Erythroblast (primary cell): ENCODE measurements around the gene BAIAP2L1.
"Not testable (repeated sequence)": the region's sequence is repeated elsewhere in the genome, so short reads cannot be mapped to it uniquely, and the experiment has no call there.

Experiments
- DNase-seq, 2 experiments: peaks; one replicate each; lab custom pipeline; 2025; lab: John Stamatoyannopoulos, UW
- GATA1 ChIP-seq: IDR thresholded peaks from 2 replicates; pipeline ENCODE4 v1.6.1; 2011; ENCODE audit warnings: low read depth, mild to moderate bottlenecking, control low read depth, low read length, moderate library complexity
- POLR2A ChIP-seq: IDR thresholded peaks from 2 replicates; pipeline ENCODE4 v1.6.1; 2011; ENCODE audit warnings: mild to moderate bottlenecking, low read length

The BAIAP2L1 gene

GRCh38 chr7:98387544-98388226 lies 13.2 kb downstream of the BAIAP2L1 start:
- TF ChIP-seq POLR2A = no peak
- TF ChIP-seq GATA1 = no peak

GRCh38 chr7:98387131-98387530 lies 13.8 kb downstream of the BAIAP2L1 start:
- TF ChIP-seq GATA1 (no peak), POLR2A (no peak)
- no peak for DNase-seq

More at GRCh38 chr7:98387544-98388226, 13.2 kb downstream of the BAIAP2L1 start:
- DNase-seq = no peak

DNA sequence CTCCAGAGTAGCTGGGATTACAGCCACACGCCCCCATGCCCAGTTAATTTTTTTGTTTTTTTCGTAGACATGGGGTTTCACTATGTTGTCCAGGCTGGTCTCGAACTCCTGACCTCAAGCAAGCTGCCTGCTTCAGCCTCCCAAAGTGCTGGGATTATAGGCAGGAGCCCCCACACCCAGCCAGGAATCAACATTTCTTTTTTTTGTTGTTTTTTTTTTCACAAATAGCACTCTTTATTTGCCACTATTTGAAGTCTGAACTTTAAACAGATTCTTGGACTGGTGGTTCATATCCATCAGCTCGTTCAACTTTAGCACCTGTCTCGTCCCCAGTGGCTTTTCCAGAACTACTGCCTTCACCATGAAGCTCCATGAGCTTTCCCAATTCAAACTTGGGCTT lies 15.4 kb downstream of the BAIAP2L1 start:
- DNase-seq = not testable (repeated sequence)

- no peak for DNase-seq
- TF ChIP-seq GATA1 = no peak
- no peak for TF ChIP-seq POLR2A
Observed at GRCh38 chr7:98378210-98378819, 22.6 kb downstream of the BAIAP2L1 start.

GRCh38 chr7:98376711-98377110 lies 24.2 kb downstream of the BAIAP2L1 start:
- no peak for TF ChIP-seq POLR2A

DNA sequence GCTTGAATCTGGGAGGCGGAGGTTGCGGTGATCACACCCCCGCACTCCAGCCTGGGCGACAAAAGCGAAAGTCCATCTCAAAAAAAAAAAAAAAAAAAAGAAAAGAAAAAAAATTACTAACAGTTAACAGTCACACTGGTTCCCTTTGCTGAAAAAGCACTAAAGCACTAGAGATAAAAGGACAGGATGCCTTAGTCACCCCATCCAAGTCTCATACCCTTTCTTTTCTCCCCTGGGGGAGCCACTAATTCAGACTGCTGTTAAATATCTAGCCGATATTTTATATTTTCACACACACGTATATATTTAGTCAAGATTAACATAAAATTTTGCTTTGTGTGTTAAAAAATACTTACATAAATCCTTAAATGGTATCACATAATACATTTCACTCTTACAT lies 25.2 kb downstream of the BAIAP2L1 start:
- TF ChIP-seq POLR2A (no peak), GATA1 (no peak)
- no peak for DNase-seq

More at GRCh38 chr7:98376711-98377110, 24.2 kb downstream of the BAIAP2L1 start:
- no peak for DNase-seq

- no peak for DNase-seq
- no peak for TF ChIP-seq GATA1
- TF ChIP-seq POLR2A = no peak
Observed at GRCh38 chr7:98374285-98374680, 26.6 kb downstream of the BAIAP2L1 start.

GRCh38 chr7:98372993-98373392 lies 27.9 kb downstream of the BAIAP2L1 start:
- TF ChIP-seq POLR2A (no peak), GATA1 (no peak)
- DNase-seq = no peak

- no peak for TF ChIP-seq GATA1
- no peak for TF ChIP-seq POLR2A
- no peak for DNase-seq
Observed at GRCh38 chr7:98369726-98370125, 31.2 kb downstream of the BAIAP2L1 start.

DNA sequence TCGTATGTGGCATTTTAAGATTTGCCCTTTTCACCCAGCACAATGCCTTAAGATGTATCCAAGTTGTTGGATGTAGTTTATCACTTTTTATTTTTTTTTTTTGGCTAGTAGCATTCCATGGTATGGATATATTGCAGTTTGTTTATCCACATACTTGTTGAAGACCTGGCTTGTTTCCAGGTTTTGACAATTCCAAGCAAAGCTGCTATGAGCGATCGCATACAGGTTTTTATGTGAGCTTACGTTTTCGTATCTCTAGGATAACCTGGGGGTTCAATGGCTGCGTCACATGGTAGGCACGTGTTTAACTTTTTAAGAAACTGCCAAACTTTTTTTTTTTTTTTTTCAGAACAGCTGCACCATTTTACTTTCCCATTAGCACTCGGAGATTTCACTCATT lies 32.2 kb downstream of the BAIAP2L1 start:
- TF ChIP-seq GATA1 = no peak
- TF ChIP-seq POLR2A = no peak
- no peak for DNase-seq

- TF ChIP-seq POLR2A = no peak
- no peak for TF ChIP-seq GATA1
- no peak for DNase-seq
Observed at GRCh38 chr7:98366562-98366938, 34.3 kb downstream of the BAIAP2L1 start.

GRCh38 chr7:98365863-98366561 lies 34.9 kb downstream of the BAIAP2L1 start:
- TF ChIP-seq GATA1 (no peak), POLR2A (no peak)
- no peak for DNase-seq

- TF ChIP-seq GATA1 (no peak), POLR2A (no peak)
- DNase-seq = no peak
Observed at GRCh38 chr7:98364220-98364619, 36.7 kb downstream of the BAIAP2L1 start.

GRCh38 chr7:98362517-98362916 lies 38.4 kb downstream of the BAIAP2L1 start:
- DNase-seq = no peak
- TF ChIP-seq GATA1 = no peak
- TF ChIP-seq POLR2A = no peak
